ENCODE data around the gene SWAP70.

Gene SWAP70

DNA sequence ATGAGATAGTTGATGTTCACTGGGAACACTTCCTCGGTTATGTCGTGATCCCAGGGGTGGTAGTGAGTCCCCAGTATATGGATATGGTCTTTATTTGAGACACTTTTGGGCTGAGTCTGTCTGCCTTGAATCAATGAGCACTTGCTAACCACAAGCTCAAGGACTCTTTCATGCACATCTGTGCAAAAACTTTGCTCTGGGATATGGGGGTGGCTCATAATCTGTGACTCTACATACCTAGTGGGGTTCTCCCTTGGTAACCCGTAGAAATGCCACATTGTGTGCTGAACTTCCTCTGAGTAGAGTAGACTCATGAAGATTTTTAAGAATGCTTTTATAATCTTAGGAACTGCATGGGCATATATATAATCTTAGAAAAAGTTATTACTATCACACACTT is 69.3 kb downstream of the SWAP70 start:
- TF ChIP-seq ZNF565 (CRISPR knock-in tag; conservative IDR thresholded peaks at IDR 0.05; ENCODE audit: low read depth) = no peak
- TF ChIP-seq ISL1 (CRISPR knock-in tag; IDR thresholded peaks at IDR 0.05) = no peak
- TF ChIP-seq ESRRG (CRISPR knock-in tag; IDR thresholded peaks at IDR 0.05) = no peak
- no peak for TF ChIP-seq ARNTL (CRISPR knock-in tag; IDR thresholded peaks at IDR 0.05; ENCODE audit: borderline replicate concordance, low read depth)
- TF ChIP-seq CSDC2 (CRISPR knock-in tag; IDR thresholded peaks at IDR 0.05) = no peak
- TF ChIP-seq SNAI2 (CRISPR knock-in tag; IDR thresholded peaks at IDR 0.05) = no peak
- no peak for TF ChIP-seq BACH2 (CRISPR knock-in tag; IDR thresholded peaks at IDR 0.05; ENCODE audit: borderline replicate concordance)
- TF ChIP-seq PPARA (CRISPR knock-in tag; IDR thresholded peaks at IDR 0.05; ENCODE audit: borderline replicate concordance) = no peak
- TF ChIP-seq, protein P1, sequence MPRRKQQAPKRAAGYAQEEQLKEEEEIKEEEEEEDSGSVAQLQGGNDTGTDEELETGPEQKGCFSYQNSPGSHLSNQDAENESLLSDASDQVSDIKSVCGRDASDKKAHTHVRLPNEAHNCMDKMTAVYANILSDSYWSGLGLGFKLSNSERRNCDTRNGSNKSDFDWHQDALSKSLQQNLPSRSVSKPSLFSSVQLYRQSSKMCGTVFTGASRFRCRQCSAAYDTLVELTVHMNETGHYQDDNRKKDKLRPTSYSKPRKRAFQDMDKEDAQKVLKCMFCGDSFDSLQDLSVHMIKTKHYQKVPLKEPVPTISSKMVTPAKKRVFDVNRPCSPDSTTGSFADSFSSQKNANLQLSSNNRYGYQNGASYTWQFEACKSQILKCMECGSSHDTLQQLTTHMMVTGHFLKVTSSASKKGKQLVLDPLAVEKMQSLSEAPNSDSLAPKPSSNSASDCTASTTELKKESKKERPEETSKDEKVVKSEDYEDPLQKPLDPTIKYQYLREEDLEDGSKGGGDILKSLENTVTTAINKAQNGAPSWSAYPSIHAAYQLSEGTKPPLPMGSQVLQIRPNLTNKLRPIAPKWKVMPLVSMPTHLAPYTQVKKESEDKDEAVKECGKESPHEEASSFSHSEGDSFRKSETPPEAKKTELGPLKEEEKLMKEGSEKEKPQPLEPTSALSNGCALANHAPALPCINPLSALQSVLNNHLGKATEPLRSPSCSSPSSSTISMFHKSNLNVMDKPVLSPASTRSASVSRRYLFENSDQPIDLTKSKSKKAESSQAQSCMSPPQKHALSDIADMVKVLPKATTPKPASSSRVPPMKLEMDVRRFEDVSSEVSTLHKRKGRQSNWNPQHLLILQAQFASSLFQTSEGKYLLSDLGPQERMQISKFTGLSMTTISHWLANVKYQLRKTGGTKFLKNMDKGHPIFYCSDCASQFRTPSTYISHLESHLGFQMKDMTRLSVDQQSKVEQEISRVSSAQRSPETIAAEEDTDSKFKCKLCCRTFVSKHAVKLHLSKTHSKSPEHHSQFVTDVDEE (CRISPR knock-in tag; IDR thresholded peaks at IDR 0.05) = no peak
- no peak for TF ChIP-seq ZFP3 (CRISPR knock-in tag; IDR thresholded peaks at IDR 0.05)
- no peak for ATAC-seq

DNA sequence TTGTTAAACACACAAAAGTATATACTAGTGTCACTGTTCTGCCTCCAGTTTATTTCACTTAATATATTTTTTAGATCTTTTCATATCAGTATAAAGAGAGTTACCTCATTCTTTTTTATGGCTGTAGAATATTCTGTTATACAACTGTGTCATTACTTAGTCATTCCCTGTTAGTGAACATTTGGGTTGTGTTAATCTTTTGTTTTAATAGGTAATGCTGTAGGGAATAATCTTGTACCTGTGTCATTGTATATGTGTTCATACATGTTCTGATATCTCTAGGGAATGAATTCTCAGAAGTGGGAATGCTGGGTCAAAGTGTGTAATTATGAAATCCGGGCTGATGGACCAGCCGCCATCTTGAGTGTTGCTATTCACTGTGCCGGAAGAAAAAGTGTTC is 71.4 kb downstream of the SWAP70 start:
- TF ChIP-seq PPARA (CRISPR knock-in tag; IDR thresholded peaks at IDR 0.05; ENCODE audit: borderline replicate concordance) (no peak), ESRRG (CRISPR knock-in tag; IDR thresholded peaks at IDR 0.05) (no peak), SNAI2 (CRISPR knock-in tag; IDR thresholded peaks at IDR 0.05) (no peak), ISL1 (CRISPR knock-in tag; IDR thresholded peaks at IDR 0.05) (no peak), CSDC2 (CRISPR knock-in tag; IDR thresholded peaks at IDR 0.05) (no peak), BACH2 (CRISPR knock-in tag; IDR thresholded peaks at IDR 0.05; ENCODE audit: borderline replicate concordance) (no peak), TOX (CRISPR knock-in tag; IDR thresholded peaks at IDR 0.05; ENCODE audit: borderline replicate concordance) (no peak), ZNF565 (CRISPR knock-in tag; conservative IDR thresholded peaks at IDR 0.05; ENCODE audit: low read depth) (no peak), ZFP3 (CRISPR knock-in tag; IDR thresholded peaks at IDR 0.05) (no peak), GLIS3 (CRISPR knock-in tag; IDR thresholded peaks at IDR 0.05) (no peak), ZNF70 (CRISPR knock-in tag; IDR thresholded peaks at IDR 0.05) (no peak), OSR1 (CRISPR knock-in tag; IDR thresholded peaks at IDR 0.05) (no peak), ARNTL (CRISPR knock-in tag; IDR thresholded peaks at IDR 0.05; ENCODE audit: borderline replicate concordance, low read depth) (no peak), ZFP30 (CRISPR knock-in tag; IDR thresholded peaks at IDR 0.05) (no peak)
- TF ChIP-seq, protein P2, sequence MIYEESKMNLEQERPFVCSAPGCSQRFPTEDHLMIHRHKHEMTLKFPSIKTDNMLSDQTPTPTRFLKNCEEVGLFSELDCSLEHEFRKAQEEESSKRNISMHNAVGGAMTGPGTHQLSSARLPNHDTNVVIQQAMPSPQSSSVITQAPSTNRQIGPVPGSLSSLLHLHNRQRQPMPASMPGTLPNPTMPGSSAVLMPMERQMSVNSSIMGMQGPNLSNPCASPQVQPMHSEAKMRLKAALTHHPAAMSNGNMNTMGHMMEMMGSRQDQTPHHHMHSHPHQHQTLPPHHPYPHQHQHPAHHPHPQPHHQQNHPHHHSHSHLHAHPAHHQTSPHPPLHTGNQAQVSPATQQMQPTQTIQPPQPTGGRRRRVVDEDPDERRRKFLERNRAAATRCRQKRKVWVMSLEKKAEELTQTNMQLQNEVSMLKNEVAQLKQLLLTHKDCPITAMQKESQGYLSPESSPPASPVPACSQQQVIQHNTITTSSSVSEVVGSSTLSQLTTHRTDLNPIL (CRISPR knock-in tag; IDR thresholded peaks at IDR 0.05; ENCODE audit: low read depth) = no peak
- TF ChIP-seq, protein P3, sequence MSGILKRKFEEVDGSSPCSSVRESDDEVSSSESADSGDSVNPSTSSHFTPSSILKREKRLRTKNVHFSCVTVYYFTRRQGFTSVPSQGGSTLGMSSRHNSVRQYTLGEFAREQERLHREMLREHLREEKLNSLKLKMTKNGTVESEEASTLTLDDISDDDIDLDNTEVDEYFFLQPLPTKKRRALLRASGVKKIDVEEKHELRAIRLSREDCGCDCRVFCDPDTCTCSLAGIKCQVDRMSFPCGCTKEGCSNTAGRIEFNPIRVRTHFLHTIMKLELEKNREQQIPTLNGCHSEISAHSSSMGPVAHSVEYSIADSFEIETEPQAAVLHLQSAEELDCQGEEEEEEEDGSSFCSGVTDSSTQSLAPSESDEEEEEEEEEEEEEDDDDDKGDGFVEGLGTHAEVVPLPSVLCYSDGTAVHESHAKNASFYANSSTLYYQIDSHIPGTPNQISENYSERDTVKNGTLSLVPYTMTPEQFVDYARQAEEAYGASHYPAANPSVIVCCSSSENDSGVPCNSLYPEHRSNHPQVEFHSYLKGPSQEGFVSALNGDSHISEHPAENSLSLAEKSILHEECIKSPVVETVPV (CRISPR knock-in tag; IDR thresholded peaks at IDR 0.05) = no peak
- TF ChIP-seq, protein P1 (CRISPR knock-in tag; IDR thresholded peaks at IDR 0.05) = no peak
- TF ChIP-seq, protein P4, sequence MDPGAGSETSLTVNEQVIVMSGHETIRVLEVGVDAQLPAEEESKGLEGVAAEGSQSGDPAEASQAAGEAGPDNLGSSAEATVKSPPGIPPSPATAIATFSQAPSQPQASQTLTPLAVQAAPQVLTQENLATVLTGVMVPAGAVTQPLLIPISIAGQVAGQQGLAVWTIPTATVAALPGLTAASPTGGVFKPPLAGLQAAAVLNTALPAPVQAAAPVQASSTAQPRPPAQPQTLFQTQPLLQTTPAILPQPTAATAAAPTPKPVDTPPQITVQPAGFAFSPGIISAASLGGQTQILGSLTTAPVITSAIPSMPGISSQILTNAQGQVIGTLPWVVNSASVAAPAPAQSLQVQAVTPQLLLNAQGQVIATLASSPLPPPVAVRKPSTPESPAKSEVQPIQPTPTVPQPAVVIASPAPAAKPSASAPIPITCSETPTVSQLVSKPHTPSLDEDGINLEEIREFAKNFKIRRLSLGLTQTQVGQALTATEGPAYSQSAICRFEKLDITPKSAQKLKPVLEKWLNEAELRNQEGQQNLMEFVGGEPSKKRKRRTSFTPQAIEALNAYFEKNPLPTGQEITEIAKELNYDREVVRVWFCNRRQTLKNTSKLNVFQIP (CRISPR knock-in tag; IDR thresholded peaks at IDR 0.05; ENCODE audit: borderline replicate concordance, low read depth) = no peak
- TF ChIP-seq, protein P5, sequence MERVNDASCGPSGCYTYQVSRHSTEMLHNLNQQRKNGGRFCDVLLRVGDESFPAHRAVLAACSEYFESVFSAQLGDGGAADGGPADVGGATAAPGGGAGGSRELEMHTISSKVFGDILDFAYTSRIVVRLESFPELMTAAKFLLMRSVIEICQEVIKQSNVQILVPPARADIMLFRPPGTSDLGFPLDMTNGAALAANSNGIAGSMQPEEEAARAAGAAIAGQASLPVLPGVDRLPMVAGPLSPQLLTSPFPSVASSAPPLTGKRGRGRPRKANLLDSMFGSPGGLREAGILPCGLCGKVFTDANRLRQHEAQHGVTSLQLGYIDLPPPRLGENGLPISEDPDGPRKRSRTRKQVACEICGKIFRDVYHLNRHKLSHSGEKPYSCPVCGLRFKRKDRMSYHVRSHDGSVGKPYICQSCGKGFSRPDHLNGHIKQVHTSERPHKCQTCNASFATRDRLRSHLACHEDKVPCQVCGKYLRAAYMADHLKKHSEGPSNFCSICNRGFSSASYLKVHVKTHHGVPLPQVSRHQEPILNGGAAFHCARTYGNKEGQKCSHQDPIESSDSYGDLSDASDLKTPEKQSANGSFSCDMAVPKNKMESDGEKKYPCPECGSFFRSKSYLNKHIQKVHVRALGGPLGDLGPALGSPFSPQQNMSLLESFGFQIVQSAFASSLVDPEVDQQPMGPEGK (CRISPR knock-in tag; IDR thresholded peaks at IDR 0.05; ENCODE audit: borderline replicate concordance) = no peak
- no peak for ATAC-seq
